Raji (cell line): ENCODE data around the gene PSEN2.

ENCODE experiments used
- POLR2A ChIP-seq: IDR thresholded peaks from 2 replicates; pipeline ENCODE4 v1.6.1; 2011; ENCODE audit warnings: low read depth, low read length, control low read depth; ENCODE audit not compliant: insufficient read depth

The PSEN2 gene

GRCh38 chr1:226846786-226847185 is 23.6 kb upstream of the PSEN2 start:
- no peak for TF ChIP-seq POLR2A

- no peak for TF ChIP-seq POLR2A
Observed at GRCh38 chr1:226862890-226863289, 7.5 kb upstream of the PSEN2 start.

- TF ChIP-seq POLR2A = no peak
Observed at GRCh38 chr1:226863446-226863845, 7.0 kb upstream of the PSEN2 start.

- TF ChIP-seq POLR2A = no peak
Observed at GRCh38 chr1:226864311-226864710, 6.1 kb upstream of the PSEN2 start.

- no peak for TF ChIP-seq POLR2A
Observed at GRCh38 chr1:226865590-226865989, 4.8 kb upstream of the PSEN2 start.

GRCh38 chr1:226867461-226868054 is 2.9 kb upstream of the PSEN2 start:
- no peak for TF ChIP-seq POLR2A

GRCh38 chr1:226868726-226869125 is 1.7 kb upstream of the PSEN2 start:
- TF ChIP-seq POLR2A = no peak

- TF ChIP-seq POLR2A = no peak
Observed at GRCh38 chr1:226870026-226870400, 403 bp upstream of the PSEN2 start.

- TF ChIP-seq POLR2A = no peak
Observed at GRCh38 chr1:226871636-226872327, 1.4 kb downstream of the PSEN2 start.

- no peak for TF ChIP-seq POLR2A
Observed at GRCh38 chr1:226872437-226872836, 2.0 kb downstream of the PSEN2 start.

- TF ChIP-seq POLR2A = no peak
Observed at GRCh38 chr1:226873771-226874578, 3.6 kb downstream of the PSEN2 start.

GRCh38 chr1:226874579-226875425 is 4.4 kb downstream of the PSEN2 start:
- TF ChIP-seq POLR2A = no peak

- TF ChIP-seq POLR2A = no peak
Observed at GRCh38 chr1:226875641-226876295, 5.4 kb downstream of the PSEN2 start.

GRCh38 chr1:226877669-226878068 is 7.3 kb downstream of the PSEN2 start:
- no peak for TF ChIP-seq POLR2A
